ENCODE measurements around the gene AHNAK. TPM values are rescaled to one million over a fixed set of nuclear protein-coding genes. Genes with fewer than 3 reads are reported as not detected.
"Not testable (repeated sequence)": the region's sequence is repeated elsewhere in the genome, so short reads cannot be mapped to it uniquely, and the experiment has no call there.

Gene AHNAK
- polyA plus RNA-seq, 1 donor from 2014 or later = 107 TPM

DNA sequence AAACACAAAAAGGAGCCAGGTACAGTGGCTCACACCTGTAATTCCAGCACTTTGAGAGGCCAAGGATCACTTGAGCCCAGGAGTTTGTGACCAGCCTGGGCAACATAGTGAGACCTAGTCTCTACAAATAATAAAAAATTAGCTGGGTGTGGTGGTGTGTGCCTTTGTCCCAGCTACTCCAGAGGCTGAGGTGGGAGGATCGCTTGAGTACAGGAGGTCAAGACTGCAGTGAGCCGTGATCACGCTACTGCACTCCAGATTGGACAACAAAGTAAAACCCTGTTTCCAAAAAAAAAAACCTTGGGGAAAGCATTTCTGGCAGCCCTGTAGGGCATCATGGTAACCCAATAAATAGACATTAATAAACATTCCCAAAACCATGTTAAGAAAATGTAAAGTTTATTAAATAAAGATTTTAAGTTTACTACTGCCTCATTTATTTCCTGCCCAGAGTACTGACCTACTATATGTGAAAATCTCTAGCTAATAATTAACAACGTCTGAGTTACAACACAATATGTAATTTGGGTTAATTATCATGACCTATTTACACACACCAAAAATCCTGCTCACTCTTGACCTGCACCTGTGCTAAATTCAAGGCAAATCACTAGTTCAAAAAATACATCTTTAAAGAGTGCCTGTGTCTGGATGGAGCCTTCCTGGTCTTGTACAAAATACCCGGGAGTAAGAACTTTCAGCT lies 18.6 kb upstream of the AHNAK start:
- H3K27ac Mint-ChIP-seq = peak overlapping the region in 1 of 3 donors; percentile 67
- no peaks in the 10 kb centered on the region for H3K9me3 Mint-ChIP-seq
- peaks cover 13 to 26% (median 24%) of the 10 kb centered on the region in 3 donors for H3K4me1 Mint-ChIP-seq
- H3K36me3 Mint-ChIP-seq = peaks cover 4% of the 10 kb centered on the region
- H3K27me3 Mint-ChIP-seq = no peaks in the 10 kb centered on the region
- no peak overlapping the region for H3K4me3 Mint-ChIP-seq

DNA sequence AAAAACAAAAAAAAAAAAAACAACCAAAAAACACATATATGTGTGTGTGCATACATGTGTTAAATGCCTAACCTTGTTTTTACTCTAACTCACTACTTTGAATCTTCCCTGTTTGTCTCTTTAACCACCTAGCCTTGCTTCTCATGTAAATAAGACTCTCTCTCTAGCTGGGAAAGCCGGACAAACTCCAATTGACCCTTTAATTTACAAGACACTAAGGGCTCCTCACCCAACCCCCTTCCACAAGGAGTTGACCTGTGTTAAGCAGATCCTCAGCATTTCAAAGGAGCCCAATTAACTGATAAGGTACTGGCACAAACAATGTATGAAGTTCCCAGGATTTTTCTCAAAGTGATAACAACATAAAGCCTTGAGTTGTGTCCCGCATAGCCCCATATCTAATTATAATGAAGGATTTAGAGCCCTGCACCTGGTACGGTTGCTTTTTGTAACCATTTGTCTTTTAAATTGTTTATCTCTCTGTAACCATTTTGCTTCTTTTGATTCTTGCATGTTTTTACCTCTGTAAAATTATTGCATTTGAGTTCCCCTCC lies 15.1 kb upstream of the AHNAK start:
- not testable (repeated sequence) for H3K36me3 Mint-ChIP-seq, H3K9me3 Mint-ChIP-seq, H3K27me3 Mint-ChIP-seq
- peaks cover 24 to 38% (median 32%) of the 10 kb centered on the region in 3 donors for H3K4me1 Mint-ChIP-seq
- H3K4me3 Mint-ChIP-seq = peak overlapping the region in 1 of 4 donors; percentile 50
- peak overlapping the region; percentile 38 to 67 (median 64) for H3K27ac Mint-ChIP-seq

DNA sequence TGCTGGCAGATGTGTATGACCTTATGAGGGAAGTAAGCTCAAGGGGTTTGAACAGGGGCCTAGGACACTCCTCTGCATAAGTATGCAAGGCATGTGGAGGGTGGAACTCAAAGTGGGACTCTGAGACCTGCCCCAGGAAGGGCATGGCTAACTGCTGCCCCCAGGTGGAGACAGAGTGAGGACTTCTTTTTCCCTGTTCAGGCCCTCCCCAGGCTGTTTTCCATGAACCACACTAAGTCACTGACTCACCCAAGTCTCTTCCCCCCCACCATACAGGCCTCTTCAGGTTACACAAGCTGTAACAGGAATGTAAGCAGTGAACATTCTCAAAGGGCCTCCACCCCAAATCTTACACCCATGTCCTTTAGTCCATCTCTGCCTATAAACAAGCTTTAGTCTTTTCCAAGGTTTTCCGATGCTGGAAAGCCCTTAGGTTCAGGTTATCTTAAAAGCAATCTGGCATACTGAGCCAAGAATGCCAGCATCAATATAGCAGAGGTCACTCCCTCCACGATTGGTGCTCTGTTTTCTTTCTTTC lies 14.0 kb upstream of the AHNAK start:
- H3K4me1 Mint-ChIP-seq = peaks cover 35 to 43% (median 37%) of the 10 kb centered on the region in 3 donors
- H3K4me3 Mint-ChIP-seq = peak overlapping the region in 1 of 4 donors; percentile 33
- H3K27ac Mint-ChIP-seq = peak overlapping the region; percentile 19 to 48 (median 20)
- H3K27me3 Mint-ChIP-seq = no peaks in the 10 kb centered on the region
- H3K9me3 Mint-ChIP-seq = no peaks in the 10 kb centered on the region
- no peaks in the 10 kb centered on the region for H3K36me3 Mint-ChIP-seq

DNA sequence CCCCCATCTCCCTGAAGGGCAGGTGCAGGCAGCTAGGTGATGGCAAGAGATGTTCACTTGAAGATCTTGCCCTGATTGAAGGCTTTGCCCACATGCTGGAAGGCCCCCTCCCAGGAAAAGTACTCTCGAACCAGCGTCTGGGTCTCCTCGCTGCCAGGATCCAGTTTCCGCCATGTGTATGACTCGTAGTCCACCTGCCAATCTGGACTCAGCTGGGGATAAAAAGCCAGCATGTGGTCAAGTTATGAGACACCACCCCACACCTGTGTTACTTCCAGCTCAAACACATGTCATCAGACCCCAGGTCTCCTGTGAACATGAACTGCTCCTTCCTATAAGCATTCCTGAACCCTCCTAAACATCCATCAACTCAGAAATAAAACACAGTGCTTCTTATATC lies 13.0 kb upstream of the AHNAK start:
- not testable (repeated sequence) for H3K36me3 Mint-ChIP-seq, H3K9me3 Mint-ChIP-seq, H3K27me3 Mint-ChIP-seq
- Mint-ChIP-seq H3K27ac (peak overlapping the region; percentile 23 to 88 (median 48)), H3K4me1 (peaks cover 38 to 45% (median 44%) of the 10 kb centered on the region in 3 donors), H3K4me3 (peak overlapping the region in 2 of 4 donors; percentile 33 to 73)

DNA sequence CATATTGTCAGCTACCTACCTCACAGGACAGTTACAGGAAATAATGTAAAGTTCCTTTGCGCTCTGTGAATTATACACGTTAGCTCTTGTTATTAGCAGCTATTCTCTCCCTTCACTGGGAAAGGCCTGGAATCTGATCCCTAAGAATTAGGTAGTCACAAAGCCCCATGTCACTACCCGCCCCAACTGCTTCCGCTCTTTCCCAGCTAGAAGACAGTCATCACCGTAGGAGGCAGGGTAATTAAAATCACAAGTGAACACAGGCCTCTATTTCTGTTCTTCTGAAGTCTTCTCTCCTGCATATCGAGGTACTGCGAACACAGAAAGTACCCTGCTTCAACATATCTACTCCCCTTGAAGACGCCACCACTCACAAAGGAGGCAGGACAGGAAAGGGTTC lies 12.6 kb upstream of the AHNAK start:
- Mint-ChIP-seq H3K27me3 (no peaks in the 10 kb centered on the region), H3K9me3 (no peaks in the 10 kb centered on the region), H3K4me3 (peak overlapping the region in 1 of 4 donors; percentile 73), H3K4me1 (peaks cover 42 to 50% (median 44%) of the 10 kb centered on the region in 3 donors), H3K36me3 (no peaks in the 10 kb centered on the region), H3K27ac (peak overlapping the region; percentile 48 to 88 (median 86))

DNA sequence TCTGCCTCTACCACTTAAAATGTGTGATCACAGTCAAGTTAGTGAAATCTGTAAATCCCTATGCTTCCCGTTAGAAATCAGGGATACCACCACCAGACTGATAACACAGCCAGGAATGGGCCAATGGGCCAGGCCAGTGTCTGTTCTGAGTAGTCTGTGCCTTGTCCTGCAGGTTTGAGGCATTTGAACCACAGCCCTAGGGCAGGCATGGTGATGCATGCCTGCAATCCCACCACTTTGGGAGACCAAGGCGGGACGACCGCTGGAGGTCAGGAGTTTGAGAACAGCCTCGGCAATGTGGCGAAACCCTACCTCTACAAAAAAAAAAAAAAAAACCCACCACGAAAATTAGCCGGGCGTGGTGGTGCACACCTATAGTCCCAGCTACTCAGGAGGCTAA lies 12.1 kb upstream of the AHNAK start:
- Mint-ChIP-seq H3K27ac (peak overlapping the region in 1 of 3 donors; percentile 97), H3K27me3 (no peaks in the 10 kb centered on the region), H3K4me1 (peaks cover 44 to 55% (median 48%) of the 10 kb centered on the region in 3 donors), H3K4me3 (no peak overlapping the region), H3K36me3 (no peaks in the 10 kb centered on the region), H3K9me3 (no peaks in the 10 kb centered on the region)

DNA sequence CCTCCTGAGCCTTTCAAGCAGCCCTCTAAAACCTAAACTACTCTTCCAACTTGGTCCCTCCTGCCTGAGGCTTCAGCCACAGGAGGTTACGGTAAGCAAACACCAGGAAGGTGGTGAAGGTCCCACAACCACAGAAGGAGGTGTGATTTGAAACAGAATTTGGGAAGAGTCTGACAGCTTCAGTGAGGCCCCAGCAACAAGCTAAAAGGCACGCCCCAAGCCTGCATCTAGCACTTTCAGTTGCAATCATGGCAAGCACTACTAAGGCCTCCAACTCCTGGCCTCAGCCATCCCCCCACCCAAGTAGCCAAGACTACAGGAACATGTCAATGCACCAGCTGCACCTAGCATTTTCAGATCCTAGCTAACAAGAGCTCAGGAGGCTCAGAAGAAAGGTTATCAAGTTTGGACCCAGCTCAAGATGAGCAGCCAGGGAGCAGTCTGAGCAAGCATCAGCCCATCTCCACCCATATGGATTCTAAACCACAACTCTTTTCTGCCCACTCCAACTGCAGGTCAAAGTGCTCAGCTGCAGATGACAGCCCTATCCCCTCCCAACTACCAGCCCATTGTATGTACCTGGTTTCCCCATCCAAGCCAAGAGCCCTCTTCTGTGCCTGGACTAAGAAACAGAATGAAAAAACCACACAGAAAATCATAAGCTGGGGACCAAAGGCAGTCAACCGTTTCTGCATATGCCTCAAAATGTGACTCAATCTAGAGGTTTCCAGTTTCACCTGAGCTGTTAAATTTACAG lies 10.4 kb upstream of the AHNAK start:
- Mint-ChIP-seq H3K9me3 (no peaks in the 10 kb centered on the region), H3K4me3 (peak overlapping the region; percentile 74 to 94 (median 87)), H3K36me3 (no peaks in the 10 kb centered on the region), H3K4me1 (peaks cover 51 to 68% (median 62%) of the 10 kb centered on the region in 3 donors), H3K27ac (peak overlapping the region; percentile 97 to 100 (median 99)), H3K27me3 (no peaks in the 10 kb centered on the region)

DNA sequence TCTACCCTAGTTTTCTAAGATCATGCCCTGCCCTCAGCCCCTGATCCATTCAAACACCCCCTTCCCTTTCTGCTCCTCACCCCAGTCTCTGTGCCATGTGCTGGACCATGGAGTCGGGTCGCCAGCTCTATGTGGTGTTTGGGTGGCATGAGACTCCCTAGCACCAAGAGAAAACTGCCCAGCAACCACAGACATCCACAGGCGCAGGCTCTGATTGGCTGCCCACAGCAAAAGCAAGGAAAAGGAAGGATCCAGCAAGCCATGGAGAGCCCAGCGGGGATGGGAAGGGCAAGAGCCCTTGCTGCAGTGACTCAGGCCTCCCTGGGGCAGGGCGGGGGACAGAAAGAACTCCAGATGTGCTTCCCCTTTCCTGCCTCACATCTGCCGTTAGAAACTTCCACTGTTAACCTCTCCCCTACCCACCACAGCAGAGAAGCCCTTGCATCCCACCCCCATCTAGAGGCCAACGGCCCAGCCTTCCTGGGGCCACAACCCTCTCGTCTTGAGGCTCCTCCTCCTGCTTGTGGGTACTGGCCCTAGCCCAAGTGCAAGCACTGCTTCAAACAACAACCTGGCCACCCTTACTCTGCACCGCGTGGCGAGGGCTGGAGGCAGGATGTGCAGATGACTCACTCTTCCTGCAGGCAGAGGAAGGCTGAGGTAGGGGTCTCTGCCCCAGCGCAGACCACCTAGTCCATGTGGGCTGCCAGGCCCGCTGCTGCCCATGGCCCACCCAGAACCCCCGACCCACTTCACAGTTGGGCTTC lies 9.7 kb upstream of the AHNAK start:
- Mint-ChIP-seq H3K4me3 (peak overlapping the region; percentile 74 to 94 (median 87)), H3K27me3 (no peaks in the 10 kb centered on the region), H3K36me3 (no peaks in the 10 kb centered on the region), H3K9me3 (no peaks in the 10 kb centered on the region), H3K27ac (peak overlapping the region; percentile 97 to 100 (median 99)), H3K4me1 (peaks cover 52 to 73% (median 67%) of the 10 kb centered on the region in 3 donors)

DNA sequence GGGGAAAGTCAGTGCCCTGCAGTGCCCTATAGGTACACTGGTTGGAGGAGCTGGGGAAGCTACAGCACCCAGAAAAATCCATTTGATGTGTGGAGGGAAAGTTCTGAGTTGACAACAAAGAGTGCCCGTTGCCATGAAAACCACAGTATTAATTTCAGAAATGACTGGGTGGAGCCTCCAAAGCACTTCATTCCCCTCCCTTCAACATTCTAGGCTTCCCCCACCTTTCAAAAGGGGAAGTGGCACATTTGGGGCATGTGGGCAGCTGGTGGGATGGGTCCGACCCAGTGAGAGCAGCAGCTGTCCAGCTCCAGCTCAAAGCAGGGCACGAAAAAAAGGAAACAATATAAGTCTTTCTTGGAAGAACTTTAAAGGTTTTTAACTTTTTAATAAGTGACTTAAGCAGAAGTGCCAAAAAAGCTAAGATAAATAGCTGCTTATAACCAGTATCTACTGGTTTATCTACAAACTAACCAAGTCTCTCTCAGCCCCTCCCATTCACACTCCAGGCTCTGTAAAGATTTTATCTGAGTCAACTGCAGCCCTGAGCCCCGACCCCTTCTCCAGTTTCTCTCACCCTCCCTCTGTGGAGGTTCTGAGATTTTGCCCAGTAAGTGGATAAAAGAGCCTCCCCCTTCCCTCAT lies 9.0 kb upstream of the AHNAK start:
- H3K27me3 Mint-ChIP-seq = peaks cover 3% of the 10 kb centered on the region
- no peaks in the 10 kb centered on the region for H3K9me3 Mint-ChIP-seq
- H3K36me3 Mint-ChIP-seq = no peaks in the 10 kb centered on the region
- peaks cover 49 to 76% (median 71%) of the 10 kb centered on the region in 3 donors for H3K4me1 Mint-ChIP-seq
- peak overlapping the region; percentile 74 to 94 (median 87) for H3K4me3 Mint-ChIP-seq
- H3K27ac Mint-ChIP-seq = peak overlapping the region; percentile 97 to 100 (median 99)

DNA sequence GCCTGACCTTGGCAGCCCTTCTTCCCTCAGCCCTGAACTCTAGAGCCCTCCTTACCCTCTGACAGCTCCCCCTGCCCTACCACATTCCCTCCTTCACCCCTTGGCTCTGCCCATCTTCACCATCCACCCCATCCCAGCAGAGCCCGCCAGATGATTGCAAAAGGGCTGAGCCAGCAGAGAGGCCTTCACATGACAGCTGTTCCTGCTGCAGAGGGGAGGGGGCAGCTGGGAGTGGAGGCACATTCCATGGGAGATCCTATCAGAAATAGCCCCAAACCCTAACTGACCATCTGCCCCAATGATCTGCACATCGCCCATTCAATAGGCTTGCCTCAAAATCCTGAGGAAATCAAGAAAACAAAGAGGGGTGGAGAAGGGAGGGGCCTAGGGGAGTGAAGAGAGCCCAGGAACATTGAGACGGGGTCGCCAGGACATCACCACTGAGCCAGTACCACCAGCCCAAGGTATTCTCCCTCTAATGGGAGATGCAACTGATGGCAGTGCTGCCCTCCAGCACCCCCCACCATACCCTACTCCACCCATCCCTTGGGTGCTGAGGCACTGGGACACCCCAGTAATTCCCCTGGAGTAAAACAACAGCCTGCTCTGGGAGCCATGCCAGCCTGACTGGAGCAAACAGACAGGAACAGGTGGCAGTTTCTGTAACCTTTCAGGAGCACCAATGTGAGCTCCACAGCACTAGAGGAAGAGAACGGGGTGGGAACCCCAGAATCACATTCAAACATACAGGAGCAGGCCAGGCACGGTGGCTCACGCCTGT lies 8.0 kb upstream of the AHNAK start:
- Mint-ChIP-seq H3K27me3 (peaks cover 4% of the 10 kb centered on the region), H3K4me1 (peaks cover 41 to 79% (median 73%) of the 10 kb centered on the region in 3 donors), H3K36me3 (no peaks in the 10 kb centered on the region), H3K4me3 (peak overlapping the region in 3 of 4 donors; percentile 57 to 94 (median 94)), H3K27ac (peak overlapping the region; percentile 97 to 100 (median 99)), H3K9me3 (no peaks in the 10 kb centered on the region)

DNA sequence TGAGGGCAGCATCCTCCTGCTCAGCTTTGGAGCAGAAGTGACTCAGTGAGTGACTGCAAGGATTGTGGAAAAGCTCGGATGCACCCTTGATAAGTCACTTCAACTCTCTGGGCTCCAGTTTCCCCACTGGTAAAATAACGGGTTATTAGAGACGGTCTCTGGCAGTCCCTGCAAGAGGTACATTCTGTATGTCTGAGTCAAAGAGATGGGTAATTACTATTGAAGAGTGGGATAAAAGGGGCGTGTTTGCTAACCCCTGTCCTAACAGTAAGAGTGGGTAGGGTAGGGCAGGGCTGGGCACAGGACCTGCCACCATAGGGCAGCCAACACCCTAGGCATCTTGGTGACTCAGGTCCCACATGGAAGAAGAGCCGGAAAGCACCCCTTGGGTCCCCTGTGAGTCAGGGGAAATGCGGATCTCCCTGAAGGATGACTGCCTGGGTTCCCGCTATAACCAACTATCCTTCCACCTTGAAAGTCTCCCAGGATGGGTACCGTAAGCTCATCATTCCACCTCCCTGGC lies 7.3 kb upstream of the AHNAK start:
- H3K9me3 Mint-ChIP-seq = no peaks in the 10 kb centered on the region
- H3K36me3 Mint-ChIP-seq = no peaks in the 10 kb centered on the region
- peak overlapping the region in 3 of 4 donors; percentile 44 to 94 (median 94) for H3K4me3 Mint-ChIP-seq
- peak overlapping the region; percentile 97 to 100 (median 99) for H3K27ac Mint-ChIP-seq
- peaks cover 41 to 75% (median 74%) of the 10 kb centered on the region in 3 donors for H3K4me1 Mint-ChIP-seq
- H3K27me3 Mint-ChIP-seq = peaks cover 5% of the 10 kb centered on the region

DNA sequence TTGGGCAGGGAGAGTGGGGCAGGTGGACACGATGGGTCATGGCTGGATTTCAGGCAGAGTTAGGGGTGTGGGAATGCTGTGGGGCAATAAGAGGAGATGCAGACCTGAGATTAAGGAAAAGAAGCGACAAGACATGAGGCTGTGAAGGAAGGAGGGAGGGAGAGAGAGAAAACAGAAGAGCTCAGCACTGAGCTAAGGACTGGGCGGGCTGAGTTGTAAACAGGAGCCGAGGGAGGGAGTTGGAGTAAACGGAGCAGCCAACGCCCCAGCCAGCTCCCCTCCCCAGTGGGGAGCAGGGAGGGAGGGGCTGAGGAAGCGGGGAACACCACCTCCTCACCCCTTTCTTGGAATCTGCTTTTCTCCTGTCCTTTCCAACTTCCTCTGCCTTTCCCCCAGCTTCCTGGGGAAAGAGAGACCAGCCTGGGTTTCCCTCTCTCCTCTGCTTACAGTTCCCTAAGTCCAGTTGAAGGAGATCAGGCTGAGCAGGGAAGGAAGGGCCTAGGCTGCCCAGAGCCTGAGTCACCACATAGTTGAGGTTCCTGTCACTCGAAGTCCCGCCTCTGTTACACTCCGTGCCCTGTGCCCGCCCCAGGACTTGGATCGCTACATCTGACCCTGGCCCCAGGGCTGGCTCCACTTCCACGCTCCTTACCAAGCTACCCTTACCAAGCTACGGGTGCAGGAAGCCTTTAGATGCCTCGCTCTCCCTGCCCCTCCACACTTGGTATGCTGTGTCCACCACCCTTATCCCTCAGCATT lies 6.7 kb upstream of the AHNAK start:
- Mint-ChIP-seq H3K9me3 (no peaks in the 10 kb centered on the region), H3K4me1 (peaks cover 41 to 75% (median 74%) of the 10 kb centered on the region in 3 donors), H3K4me3 (peak overlapping the region; percentile 44 to 94 (median 81)), H3K36me3 (no peaks in the 10 kb centered on the region), H3K27me3 (peaks cover 5% of the 10 kb centered on the region), H3K27ac (peak overlapping the region; percentile 97 to 100 (median 99))

Measured in IgD-negative memory B cell (primary cell).